Measurements from ENCODE around the gene PXDC1.
"Not testable (repeated sequence)": the region's sequence is repeated elsewhere in the genome, so short reads cannot be mapped to it uniquely, and the experiment has no call there.

The PXDC1 gene

GRCh38 chr6:3764516-3765335, 13.2 kb upstream of the PXDC1 start:
- in situ Hi-C loops (cut with MboI; ENCODE audit: low sequenced_read_pairs): no loop called here

GRCh38 chr6:3762852-3763251, 11.3 kb upstream of the PXDC1 start:
- in situ Hi-C loops (cut with MboI; ENCODE audit: low sequenced_read_pairs): no loop called here

GRCh38 chr6:3762359-3762758, 10.8 kb upstream of the PXDC1 start:
- in situ Hi-C loops (cut with MboI; ENCODE audit: low sequenced_read_pairs): no loop called here

DNA sequence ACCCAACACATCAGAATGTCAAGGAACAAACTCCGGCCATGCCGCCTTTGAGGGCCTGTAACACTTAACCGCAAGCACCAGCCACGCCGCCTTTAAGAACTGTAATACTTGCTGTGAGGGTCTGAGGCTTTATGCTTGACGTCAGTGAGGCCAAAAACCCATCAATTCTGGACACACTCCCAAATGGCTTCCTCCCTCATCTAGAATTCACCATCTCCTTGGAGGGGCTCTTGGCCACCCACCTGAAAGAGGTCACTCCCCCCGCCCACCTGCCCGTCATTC, 10.4 kb upstream of the PXDC1 start:
- in situ Hi-C loops (cut with MboI; ENCODE audit: low sequenced_read_pairs): no loop called here

DNA sequence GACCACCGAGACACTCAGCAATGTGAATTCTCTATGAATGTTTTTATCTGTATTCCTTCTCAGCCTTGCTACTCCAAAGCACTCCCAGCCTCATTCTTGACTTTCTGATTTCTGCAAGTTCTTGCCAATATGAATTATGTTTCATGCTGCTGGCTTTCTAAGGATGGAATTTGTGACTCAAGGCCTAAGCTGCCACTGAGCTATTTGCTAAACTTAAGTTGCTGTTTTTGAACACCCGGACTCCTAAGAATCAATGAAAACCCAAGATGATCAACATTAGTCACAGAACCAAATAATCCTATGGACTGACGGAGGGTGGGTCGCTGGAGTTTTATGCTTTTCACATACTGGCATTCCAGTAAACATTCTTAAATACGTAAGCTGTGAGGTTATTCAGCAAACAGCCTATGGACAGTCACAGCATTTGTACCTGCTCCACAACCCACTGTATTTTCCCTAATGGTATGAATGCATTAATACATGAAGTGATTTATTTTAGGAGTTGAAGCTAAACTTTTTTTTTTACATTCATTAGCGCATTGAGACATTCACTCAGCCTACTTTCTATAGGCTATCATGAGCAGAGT, 8.2 kb upstream of the PXDC1 start:
- in situ Hi-C loops (cut with MboI; ENCODE audit: low sequenced_read_pairs): no loop called here

DNA sequence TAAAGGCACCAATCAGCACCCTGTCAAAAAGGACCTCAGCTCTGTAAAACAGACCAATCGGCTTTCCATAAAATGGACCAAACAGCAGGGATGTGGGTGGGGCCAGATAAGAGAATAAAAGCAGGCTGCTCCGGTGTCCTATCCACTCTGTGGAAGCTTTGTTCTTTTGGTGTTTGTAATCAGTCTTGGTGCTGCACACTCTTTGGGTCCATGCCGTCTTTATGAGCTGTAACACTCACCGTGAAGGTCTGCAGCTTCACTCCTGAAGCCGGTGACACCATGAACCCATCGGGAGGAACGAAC, 7.3 kb upstream of the PXDC1 start:
- in situ Hi-C loops (cut with MboI; ENCODE audit: low sequenced_read_pairs): no loop called here

GRCh38 chr6:3757998-3758841, 6.7 kb upstream of the PXDC1 start:
- in situ Hi-C loops (cut with MboI; ENCODE audit: low sequenced_read_pairs): not testable (repeated sequence)

DNA sequence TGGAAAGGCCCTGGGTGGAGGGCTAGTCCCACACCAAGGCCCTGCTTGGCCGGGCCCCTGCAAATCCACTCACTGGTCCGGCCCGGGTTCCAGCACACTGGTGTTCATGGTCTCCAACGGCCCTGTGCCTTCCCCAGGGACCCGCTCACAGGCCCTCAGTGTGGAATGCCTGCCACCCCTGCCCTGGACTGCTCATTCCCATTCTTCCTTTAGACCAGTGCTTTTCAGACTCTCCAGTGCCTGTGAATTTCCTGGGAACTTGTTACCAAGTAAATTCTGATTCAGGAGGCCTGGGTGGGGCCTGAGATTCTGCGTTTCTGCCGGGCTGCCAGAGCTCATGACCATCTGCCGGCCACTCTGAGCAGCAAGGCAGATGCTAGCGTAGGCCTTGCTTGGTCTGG, 5.7 kb upstream of the PXDC1 start:
- in situ Hi-C loops (cut with MboI; ENCODE audit: low sequenced_read_pairs): no loop called here

- in situ Hi-C loops (cut with MboI; ENCODE audit: low sequenced_read_pairs): no loop called here
Observed at GRCh38 chr6:3756546-3756945, 5.0 kb upstream of the PXDC1 start.

GRCh38 chr6:3755637-3756545, 4.4 kb upstream of the PXDC1 start:
- in situ Hi-C loops (cut with MboI; ENCODE audit: low sequenced_read_pairs): no loop called here

GRCh38 chr6:3754776-3755175, 3.3 kb upstream of the PXDC1 start:
- in situ Hi-C loops (cut with MboI; ENCODE audit: low sequenced_read_pairs): no loop called here

GRCh38 chr6:3754032-3754725, 2.7 kb upstream of the PXDC1 start:
- in situ Hi-C loops (cut with MboI; ENCODE audit: low sequenced_read_pairs): not testable (repeated sequence)

DNA sequence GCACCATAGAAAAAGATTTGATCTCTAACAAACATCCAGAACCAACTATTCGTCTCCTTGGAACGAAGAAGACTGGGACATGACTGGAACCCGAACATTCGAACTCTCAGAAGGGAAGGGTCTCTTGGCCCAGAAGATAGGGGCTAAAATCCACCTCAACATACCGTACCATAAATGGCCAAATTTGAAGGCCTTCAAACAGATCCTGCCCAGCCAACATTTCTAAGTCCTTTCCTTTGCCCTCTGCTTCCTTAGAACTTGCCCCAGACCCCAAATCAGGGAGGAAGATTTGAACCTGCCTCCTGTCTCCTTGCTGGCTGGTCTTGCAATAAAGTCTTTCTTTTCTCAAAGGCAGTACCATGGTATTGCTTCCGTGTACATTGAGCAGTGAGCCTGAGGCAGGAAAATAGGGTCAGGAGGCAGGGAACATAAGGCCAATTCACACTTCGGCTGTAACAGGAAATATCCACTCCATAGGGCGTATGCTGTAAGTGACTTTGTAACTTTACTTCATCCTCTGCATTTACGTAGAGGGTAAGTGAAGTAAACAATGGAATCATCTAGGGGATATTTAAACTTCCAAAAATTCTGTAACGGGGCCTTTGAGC, 1.8 kb upstream of the PXDC1 start:
- in situ Hi-C loops (cut with MboI; ENCODE audit: low sequenced_read_pairs): no loop called here

DNA sequence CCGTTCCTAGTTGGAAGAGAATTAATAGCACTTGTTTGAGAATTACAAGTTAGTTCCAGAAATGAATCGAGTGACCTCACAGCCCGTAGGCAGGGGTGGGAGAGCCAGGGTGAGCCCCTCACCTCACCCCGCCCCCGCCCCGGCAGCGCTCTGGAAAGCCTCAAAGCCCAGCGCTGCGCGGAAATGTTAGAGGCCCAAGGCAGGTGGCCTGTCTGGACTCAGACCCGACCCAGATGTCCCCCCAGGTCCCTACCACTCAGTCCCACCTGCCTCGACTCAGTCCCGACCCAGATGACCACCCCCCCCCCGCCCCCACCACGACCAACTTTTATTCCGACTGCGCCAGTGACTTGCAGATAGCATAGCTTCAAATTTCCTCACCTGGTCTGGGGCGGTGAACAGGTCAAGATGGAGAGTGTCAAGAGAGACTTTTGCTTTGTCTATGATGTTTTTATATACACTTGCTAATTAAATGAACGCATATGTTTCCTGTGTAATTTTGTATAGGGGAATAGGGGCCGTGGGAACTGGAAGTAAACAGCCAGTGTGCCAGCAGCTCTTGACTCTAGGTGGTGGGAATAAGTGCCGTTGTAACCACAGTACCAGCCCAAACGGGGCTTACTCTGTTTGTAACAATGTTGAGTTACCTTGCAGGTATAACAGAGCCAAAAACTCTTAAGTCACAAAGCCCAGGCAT, 1.2 kb upstream of the PXDC1 start:
- in situ Hi-C loops (cut with MboI; ENCODE audit: low sequenced_read_pairs): no loop called here

DNA sequence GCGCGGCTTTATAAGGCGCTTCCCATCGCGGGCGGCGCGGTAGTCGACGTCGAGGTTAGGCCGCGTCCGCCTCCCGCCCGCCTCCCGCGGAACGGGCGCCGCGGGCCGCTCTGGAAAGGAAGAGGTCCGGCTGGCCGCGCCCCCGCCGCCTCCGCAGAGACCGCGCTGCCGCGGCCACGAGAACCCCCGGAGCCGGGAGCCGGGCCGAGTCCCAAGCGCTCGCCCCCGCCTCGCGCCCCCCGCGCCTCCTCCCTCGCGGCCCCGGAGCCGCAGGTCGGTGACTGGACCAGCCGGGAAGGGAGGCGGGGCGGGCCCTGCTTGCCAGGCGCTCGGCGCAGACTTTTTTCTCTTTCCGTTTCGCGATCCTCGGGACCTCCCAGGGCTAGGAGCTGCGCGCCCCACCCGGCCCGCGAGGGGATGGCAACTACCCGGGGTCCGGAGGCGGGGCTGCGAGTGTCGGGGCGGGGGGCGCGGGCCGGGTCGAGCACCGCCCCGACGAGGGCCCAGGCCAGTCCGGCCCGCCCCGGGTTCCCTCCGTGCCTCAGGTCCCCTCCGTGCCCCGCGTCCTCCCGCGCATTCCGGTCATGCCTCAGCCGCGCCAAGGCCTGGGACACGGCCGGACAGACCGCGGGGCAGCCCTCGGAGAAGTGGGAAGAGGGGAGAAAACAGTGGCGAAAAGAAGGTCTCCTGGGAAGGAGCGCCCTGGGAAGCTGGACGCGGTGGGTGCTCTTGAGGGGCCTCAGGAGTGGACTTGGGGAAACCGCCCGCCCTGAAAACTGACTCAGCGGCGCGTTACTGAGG, 417 bp upstream of the PXDC1 start:
- in situ Hi-C loops (cut with MboI; ENCODE audit: low sequenced_read_pairs): no loop called here

GRCh38 chr6:3750317-3751076, 1.0 kb downstream of the PXDC1 start:
- in situ Hi-C loops (cut with MboI; ENCODE audit: low sequenced_read_pairs): no loop called here

DNA sequence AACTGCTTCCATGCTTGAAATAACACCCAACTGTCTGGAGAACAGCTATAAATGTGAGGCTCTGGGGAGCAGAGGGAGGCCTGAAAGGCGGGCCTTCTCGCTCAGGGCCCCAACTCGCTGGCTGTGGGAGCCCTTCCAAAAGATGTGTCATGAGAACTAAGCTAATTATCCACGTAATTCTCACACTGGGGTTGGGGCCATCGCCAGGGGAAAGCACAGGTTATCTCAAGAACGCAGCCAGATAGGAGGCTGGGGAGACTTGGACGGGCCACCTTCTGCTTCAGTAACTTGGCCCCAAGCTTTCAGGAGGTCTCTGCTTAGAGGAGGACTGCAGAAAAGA, 1.6 kb downstream of the PXDC1 start:
- in situ Hi-C loops (cut with MboI; ENCODE audit: low sequenced_read_pairs): no loop called here

All from hTERT RPE-1 (cell line).